Lower leg skin (tissue), 4 donors: Measurements from ENCODE around the gene FBXO11. TPM values are rescaled to one million over a fixed set of nuclear protein-coding genes. Genes with fewer than 3 reads are reported as not detected.
A peak's percentile ranks its signal among the peaks of the same experiment; 100 is the strongest.

Source experiments
- DNase-seq, 2 donors: peaks; one replicate each; pipeline ENCODE4 v3.0.0-alpha.2; 2019; ENCODE audit warnings: low spot score in 2 of 2
- H3K4me3 ChIP-seq: fragments of 200-600 bp; sonication (generic); 2 replicates; pipeline ENCODE4 v1.5.1; 2017; ENCODE audit warnings: mild to moderate bottlenecking, low read depth; ENCODE audit not compliant: poor library complexity, severe bottlenecking
- CTCF ChIP-seq, 3 donors: fragments of 450-650 bp; IDR thresholded peaks; one replicate each; pipeline ENCODE4 v1.5.1; 2016; ENCODE audit warnings: antibody characterized with exemption in 3 of 3, mild to moderate bottlenecking in 3 of 3, moderate library complexity in 2 of 3
- POLR2A ChIP-seq, 2 donors: fragments of 450-650 bp; IDR thresholded peaks; one replicate each; pipeline ENCODE4 v1.6.1; 2016 to 2017; ENCODE audit warnings: antibody characterized with exemption in 2 of 2, mild to moderate bottlenecking in 1 of 2, moderate library complexity in 1 of 2
- WGBS, 2 donors: methylation state at CpG; one replicate each; pipeline ENCODE4 v1.1.5; 2018; 5-methylcytosine and 5-hydroxymethylcytosine counted together
- intact Hi-C: fragments of 100-400 bp; cut with DNase I; formaldehyde crosslinking; loops from one replicate; pipeline ENCODE4 v1.15.0; 2023; ENCODE audit warnings: low total_unique reads
- total RNA-seq, 4 donors: library from RNA; depleted of rRNA; stranded (reverse); fragments of >200 nt; gene quantifications; one replicate each; pipeline ENCODE4 v1.1.0, GENCODE V29; 2016

Gene FBXO11
- total RNA-seq, 4 donors from 2014 or later, result 32.7 to 43.1 (median 39.3) TPM

GRCh38 chr2:47872941-47873340, 33.4 kb downstream of the FBXO11 start:
- intact Hi-C loops, result no loop called here
- DNase-seq, result no peak
- TF ChIP-seq CTCF (IDR thresholded peaks at IDR 0.05), result no peak
- no peak for TF ChIP-seq POLR2A (IDR thresholded peaks at IDR 0.05)
- no peak overlapping the region for H3K4me3 ChIP-seq
- WGBS, 2 donors, result 94 to 95% methylated on average over 2 of the region's 2 CpGs

- no peak overlapping the region for H3K4me3 ChIP-seq
- intact Hi-C loops, result no loop called here
- DNase-seq, result no peak
- TF ChIP-seq POLR2A (IDR thresholded peaks at IDR 0.05), result no peak
- TF ChIP-seq CTCF (IDR thresholded peaks at IDR 0.05), result no peak
- WGBS, 2 donors, result 73 to 84% methylated on average over 7 of the region's 7 CpGs
Observed at GRCh38 chr2:47870641-47871540, 35.4 kb downstream of the FBXO11 start.

GRCh38 chr2:47869859-47870595, 36.3 kb downstream of the FBXO11 start:
- intact Hi-C loops, result loop anchor here (5.0 kb wide), 1 partner anchor 232 kb away; no protein-coding TSS in a partner anchor
- H3K4me3 ChIP-seq, result no peak overlapping the region
- DNase-seq, result no peak
- no peak for TF ChIP-seq CTCF (IDR thresholded peaks at IDR 0.05)
- TF ChIP-seq POLR2A (IDR thresholded peaks at IDR 0.05), result no peak
- whole genome bisulfite sequencing, 2 donors, result 74 to 76% methylated on average over 2 of the region's 2 CpGs

- WGBS, 2 donors, result 81 to 87% methylated on average over 7 of the region's 7 CpGs
- H3K4me3 ChIP-seq, result no peak overlapping the region
- intact Hi-C loops, result loop anchor here (5.0 kb wide), 1 partner anchor 234 kb away; no protein-coding TSS in a partner anchor
- no peak for TF ChIP-seq POLR2A (IDR thresholded peaks at IDR 0.05)
- TF ChIP-seq CTCF (IDR thresholded peaks at IDR 0.05), result no peak
- no peak for DNase-seq
Observed at GRCh38 chr2:47868611-47869352, 37.5 kb downstream of the FBXO11 start.

GRCh38 chr2:47867205-47867604, 39.1 kb downstream of the FBXO11 start:
- intact Hi-C loops, result loop anchor here (5.0 kb wide), 1 partner anchor 235 kb away; no protein-coding TSS in a partner anchor
- no peak overlapping the region for H3K4me3 ChIP-seq
- TF ChIP-seq POLR2A (IDR thresholded peaks at IDR 0.05), result no peak
- TF ChIP-seq CTCF (IDR thresholded peaks at IDR 0.05), result no peak
- 0 to 3% methylated on average over 2 of the region's 2 CpGs for WGBS, 2 donors
- peak in 1 of 2 donors; percentile 32 for DNase-seq
